CD1c-positive myeloid dendritic cell (primary cell): Measurements from ENCODE around the gene LRMDA.
"Not testable (repeated sequence)": the region's sequence is repeated elsewhere in the genome, so short reads cannot be mapped to it uniquely, and the experiment has no call there.

ENCODE experiments used
- DNase-seq: peaks from one replicate; pipeline ENCODE4 v3.0.0-alpha.2; 2016; ENCODE audit errors: extremely low spot score

The LRMDA gene

DNA sequence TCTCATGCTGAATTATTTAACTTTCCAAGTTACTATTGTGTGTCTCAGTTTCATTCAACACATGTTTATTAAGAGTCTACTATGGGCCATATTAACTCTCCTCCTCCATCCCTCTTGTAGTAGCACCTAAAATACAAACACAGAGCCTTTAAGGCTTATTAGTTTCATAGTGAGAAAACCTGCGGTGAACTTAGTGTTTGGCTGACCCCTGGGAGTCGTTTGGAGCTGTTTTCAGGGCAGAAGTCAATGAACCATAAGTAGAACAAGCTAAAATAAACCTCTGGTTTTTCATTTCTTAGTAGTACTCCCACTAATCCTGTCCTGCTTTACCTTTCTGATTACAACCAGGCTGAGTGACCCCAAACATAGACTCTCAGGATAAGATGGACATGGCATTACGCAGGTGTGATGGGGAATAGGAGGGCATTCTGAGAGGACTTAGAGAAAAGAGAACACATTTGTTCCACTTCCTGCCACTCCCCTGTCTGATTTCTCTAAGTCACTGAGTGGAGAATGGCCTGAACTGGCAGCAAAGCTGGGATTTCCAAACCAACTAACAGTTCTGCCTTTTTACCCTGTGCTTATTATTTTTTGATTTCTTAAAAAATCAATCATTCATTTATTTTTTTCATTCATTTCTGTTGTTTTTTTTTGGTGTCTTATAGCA, 74.5 kb downstream of the LRMDA start:
- DNase-seq: no peak

DNA sequence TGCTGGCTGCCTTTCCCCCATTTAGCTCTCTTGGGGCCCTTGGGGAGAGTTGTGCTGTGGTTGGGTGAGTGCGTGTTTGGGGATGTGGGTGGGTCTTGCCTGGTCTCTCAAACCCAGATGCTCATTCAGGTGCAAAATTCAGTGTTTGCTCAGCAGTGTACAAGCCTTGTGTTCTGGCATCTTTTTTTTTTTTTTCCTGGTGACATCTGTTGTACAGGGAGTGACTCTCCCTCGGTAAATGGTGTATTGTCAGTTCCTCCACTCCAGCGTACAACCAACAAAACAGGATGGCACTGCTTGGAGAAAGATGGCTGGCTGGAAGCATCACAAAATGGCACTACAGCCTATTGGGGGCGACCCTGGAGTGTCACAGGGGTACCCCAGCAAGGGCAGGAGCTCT, 75.5 kb downstream of the LRMDA start:
- DNase-seq: no peak

DNA sequence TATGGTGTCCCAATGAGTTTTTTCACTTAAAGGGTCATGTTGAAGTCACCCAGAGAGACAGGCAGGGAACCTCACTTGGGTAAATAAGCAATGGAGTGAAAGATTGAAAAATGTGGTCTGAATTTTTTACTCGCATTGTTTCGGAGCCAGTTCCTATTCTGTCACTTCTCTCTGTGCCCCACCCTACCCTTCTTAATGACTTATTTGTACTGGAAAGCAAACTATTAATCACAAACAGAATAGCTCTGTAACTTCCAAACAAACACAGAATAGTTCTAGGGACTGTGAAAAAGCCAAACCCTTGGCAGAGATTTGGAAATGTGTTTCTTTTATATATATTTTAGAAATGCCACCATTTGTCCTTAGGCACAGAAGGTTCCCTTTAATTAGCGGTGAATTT, 76.0 kb downstream of the LRMDA start:
- DNase-seq: no peak

DNA sequence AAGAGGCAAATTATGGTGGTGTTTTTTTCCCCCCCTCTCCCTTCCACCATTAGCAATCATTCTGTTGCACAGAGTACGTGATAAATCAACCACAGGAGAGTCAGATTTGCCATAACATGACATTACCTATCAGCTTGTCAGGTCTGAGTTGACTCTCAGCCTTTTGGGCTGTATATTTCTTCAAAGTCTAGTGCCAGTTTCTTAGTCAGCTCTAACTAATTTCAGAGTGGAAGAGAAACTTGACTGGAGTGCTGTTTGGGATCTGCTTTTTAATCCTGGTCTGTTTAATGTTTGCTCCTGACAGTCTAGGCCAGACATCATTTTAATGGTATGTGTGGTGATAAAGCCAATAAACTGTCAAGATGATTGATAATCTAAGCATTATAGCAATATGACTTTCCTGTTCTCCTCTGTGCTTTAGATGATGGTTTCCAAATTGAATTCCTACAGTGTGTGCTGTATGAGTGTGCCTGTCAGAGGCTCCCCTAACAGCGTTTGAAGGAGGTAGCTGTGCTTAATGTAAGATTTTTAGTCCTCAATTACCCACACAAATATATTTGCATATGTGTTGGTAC, 76.9 kb downstream of the LRMDA start:
- no peak for DNase-seq

DNA sequence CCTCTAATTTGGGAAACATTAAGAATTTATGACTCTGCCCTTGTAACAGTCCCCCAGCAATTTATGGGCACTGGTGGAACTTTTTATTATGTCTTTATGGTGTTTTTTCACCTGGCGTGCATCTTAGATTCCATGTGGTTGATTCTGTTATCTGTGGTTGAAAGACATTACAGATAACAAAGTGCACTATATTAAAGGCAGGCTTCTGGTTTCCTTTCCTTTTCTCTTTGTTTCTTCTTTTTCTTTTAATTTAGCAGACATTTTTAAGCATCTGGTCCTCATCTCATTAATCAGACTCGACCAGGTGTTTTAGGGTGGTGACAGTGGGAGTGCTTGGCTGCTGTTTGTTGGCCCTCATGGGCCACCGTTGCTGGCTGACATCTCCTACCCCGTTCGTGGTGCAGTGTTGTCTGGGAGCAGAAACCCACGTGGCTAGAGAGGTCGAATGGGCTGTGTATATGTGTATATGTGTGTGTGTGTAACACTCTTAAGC, 77.4 kb downstream of the LRMDA start:
- no peak for DNase-seq

DNA sequence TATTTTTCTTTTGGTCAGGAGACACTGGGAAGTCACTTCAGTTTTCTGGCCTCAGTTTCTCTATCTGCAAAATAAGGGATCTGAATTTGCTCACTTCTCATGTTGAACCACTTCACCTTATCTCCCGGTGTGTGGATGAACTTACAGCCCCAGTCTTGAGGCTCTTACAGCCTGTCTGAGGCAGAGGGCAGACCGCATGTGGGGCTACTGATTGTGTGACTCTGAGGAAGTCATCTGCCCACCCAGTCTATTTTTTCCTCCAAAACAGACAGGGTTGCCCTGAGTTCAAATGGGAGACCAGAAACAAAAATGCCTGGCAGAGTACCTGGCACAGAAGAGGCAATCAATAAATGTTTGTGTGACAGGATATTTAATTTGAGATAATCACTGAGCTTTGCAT, 78.3 kb downstream of the LRMDA start:
- no peak for DNase-seq

DNA sequence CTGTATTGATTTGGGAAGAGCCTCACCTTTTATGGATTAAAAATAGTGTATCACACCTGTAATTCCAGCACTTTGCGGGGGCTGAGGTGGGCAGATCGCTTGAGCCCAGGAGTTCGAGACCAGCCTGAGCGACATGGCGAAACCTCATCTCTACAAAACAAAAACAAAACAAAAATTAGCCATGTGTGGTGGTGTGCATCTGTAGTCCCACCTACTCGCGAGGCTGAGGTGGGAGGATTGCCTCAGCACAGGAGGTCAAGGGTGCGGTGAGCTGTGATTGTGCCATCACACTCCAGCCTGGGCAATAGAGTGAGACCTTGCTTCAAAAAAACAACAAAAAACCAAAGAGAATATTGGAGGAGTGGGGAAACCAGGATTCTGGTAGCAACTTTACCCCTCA, 79.6 kb downstream of the LRMDA start:
- no peak for DNase-seq

DNA sequence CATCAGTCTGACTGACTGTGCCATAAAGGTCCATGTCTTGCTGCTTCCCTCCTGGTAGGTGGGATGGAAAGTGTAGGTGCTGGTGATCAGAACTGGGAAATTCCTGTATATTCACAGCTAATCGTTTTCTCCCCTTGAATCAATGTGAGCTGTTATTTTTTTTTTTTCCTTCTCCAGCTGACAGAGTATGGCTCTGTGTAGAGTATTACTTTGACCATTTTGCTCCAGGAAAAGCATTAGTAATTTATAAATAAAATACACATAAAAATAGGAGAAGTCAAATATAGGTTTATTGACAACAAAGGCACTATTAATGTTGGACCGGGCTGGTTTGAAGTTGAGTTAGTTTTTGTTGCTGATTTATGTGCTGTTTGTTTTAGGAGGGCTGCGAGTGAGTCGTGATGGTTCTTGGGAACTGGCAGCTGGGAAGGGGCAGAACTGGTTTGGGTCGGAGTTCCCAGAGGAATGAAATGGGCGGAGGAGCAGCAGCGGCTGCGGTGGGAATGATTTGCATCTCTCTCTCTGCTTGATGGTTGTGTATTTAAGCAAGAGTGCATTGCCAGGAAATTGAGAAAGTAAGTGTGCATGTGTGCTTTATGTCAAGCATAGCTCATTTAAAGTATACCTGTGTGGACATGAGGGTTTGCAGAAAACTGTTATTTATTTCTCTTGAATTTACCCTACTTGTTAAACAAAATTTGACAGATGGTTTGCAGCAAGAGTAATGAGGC, 80.9 kb downstream of the LRMDA start:
- no peak for DNase-seq

DNA sequence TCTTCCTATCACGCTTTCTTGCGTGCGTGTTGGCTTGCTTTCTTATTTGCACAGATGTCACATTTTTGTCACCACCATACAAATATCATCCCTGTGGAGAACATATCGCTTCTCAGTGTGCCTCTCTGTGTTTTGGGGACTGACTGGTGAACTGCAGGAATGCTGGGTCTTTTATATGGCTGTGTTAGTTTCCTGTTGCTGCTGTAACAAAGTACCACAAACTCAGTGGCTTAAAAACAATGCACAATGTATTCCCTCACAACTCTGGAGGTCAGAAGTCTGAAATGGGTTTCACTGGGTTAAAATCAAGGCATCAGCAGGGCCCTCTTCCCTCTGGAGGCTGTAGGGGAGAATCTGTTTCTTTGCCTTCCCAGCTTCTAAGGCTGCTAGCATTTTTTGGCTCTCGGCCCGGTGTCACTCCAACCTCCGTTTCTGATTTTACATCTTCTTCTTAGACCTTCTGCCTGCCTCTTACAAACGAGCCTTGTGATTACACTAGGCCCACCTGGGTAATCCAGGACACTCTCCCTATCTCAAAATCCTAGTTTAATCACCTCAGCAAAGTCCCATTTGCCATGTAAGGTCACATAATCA, 82.0 kb downstream of the LRMDA start:
- DNase-seq: no peak

DNA sequence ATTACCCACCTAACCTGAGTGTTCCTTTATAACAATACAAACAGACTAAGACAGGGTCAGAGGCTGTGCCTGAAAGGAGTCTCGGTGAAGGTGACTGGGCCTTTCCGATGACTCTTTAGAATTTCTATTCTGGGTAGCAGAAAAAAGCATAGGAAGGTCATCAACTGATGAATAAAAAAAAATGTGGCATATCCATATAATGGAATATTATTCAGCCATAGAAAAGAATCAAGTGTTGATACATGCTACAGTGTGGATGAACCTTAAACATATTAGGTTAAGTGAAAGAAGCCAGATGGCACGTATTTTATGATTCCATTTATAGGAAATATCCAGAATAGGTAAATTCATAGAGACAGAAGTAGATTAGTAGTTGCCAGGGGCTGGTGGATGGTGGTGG, 83.4 kb downstream of the LRMDA start:
- DNase-seq: no peak

DNA sequence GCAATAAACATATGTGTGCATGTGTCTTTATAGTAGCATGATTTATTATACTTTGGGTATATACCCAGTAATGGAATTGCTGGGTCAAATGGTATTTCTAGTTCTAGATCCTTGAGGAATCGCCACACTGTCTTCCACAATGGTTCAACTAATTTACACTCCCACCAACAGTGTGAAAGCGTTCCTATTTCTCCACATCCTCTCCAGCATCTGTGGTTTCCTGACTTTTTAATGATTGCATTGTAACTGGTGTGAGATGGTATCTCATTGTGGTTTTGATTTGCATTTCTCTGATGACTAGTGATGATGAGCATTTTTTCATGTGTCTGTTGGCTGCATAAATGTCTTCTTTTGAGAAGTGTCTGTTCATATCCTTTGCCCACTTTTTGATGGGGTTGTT, 84.7 kb downstream of the LRMDA start:
- DNase-seq: not testable (repeated sequence)

DNA sequence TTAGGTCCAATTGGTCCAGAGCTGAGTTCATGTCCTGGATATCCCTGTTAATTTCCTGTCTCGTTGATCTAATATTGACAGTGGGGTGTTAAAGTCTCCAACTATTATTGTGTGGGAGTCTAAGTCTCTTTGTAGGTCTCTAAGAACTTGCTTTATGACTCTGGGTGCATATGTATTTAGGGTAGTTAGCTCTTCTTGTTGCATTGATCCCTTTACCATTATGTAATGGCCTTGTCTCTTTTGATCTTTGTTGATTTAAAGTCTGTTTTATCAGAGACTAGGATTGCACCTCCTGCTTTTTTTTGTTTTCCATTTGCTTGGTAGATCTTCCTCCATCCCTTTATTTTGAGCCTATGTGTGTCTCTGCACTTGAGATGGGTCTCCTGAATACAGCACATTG, 87.8 kb downstream of the LRMDA start:
- DNase-seq: not testable (repeated sequence)

DNA sequence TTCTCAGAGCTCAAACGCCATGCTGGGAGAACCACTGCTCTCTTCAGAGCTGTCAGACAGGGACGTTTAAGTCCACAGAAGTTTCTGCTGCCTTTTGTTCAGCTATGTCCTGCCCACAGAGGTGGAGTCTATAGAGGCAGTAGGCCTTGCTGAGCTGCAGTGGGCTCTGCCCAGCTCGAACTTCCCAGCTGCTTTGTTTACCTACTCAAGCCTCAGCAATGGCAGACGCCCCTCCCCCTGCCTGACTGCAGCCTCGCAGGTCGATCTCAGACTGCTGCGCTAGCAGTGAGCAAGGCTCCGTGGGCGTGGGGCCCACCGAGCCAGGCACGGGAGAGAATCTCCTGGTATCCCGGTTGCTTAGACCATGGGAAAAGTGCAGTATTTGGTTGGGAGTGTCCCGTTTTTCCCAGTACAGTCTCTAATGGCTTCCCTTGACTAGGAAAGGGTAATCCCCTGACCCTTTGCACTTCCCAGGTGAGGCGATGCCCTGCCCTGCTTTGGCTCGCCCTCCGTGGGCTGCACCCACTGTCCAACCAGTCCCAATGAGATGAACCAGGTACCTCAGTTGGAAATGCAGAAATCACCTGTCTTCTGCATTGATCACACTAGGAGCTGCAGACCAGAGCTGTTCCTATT, 89.9 kb downstream of the LRMDA start:
- DNase-seq: not testable (repeated sequence)

DNA sequence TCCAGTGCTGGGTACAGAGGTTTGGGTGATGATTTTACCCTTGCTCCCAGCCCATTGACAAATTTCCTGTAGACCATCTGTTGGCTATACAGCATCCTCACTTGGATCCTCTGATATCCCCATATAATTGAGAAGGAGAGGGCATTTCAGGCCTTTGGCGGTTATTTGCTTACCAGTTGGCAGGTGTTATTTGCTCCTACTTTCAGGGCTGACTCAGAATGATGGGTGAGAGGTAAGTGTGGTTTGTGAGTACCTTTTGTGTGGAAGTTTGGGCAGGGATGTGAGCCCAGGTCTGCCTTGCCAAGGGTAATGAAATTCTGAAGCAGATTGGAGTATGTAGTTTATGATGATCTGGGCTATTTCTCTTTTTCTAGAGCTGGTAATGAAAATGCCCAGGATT, 93.6 kb downstream of the LRMDA start:
- no peak for DNase-seq

DNA sequence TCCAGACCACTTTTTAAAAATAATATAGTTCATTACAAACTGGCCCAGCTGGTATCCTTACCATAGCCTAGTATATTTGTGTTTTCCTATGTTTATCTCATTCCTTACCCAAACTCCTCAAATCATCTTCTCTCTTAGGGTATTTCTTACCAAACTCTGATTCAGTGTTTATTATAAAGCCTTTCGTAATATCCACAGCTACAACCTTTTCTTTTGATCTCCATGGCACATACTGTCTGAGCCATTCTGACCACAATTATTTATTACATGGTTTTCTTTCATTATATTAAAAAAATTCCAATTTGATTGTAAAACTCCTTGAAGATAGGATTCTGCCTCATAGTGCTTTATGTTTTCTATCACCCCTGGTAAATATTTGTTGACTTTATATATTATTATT, 94.2 kb downstream of the LRMDA start:
- no peak for DNase-seq

DNA sequence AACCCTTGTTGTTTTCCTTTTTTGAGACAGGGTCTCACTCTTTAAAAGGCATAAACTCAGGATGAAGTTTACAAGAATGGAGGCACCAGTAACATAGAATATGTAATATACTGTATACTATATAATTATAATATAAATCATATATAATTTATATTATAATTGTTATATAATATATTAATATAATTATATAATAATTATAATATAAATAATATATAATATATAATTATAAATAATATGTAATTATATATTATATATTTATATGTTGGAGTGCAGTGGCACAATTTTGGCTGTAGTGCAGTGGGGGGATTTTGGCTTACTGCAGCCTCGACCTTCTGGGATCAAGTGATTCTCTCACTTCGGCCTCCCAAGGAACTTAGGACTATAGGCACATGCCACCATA, 96.1 kb downstream of the LRMDA start:
- DNase-seq: no peak

DNA sequence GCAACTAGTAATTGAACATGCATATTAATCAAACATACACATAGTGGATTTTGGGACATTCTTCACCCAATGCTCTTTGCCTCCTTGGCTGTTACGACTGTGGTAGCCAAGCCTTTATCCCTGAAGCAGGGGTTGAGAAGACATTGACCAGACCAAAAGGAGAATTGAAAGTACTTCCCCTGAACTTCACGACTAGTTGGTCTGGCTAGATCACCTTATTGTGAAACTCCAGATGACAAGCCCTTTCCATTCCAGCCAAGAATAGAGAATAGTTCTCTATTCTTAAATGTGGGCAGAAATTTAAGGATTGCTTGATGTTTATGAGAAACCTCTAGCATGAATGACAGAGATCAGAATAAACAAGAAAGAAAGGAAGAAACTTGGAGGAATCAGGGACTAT, 97.0 kb downstream of the LRMDA start:
- peak; percentile 84 for DNase-seq

DNA sequence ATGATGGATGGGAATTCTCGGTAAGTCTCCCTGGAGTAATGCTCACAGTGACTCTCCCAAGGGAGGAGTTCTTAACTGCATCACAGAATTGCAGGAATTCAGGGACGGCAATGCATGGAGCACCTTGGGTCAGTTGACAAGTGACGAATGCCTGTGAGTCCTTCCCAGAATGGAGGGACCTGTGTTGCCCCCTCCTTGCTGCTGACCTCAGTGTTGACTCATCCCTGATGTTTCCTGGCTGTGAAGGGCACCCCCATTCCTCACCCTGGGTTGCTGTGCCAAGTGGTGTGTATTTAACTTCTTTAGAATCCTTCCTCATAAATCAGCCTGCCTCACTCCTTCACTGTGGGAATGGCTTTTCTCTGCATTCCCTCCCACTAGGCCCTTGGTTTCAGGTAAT, 98.9 kb downstream of the LRMDA start:
- DNase-seq: no peak

DNA sequence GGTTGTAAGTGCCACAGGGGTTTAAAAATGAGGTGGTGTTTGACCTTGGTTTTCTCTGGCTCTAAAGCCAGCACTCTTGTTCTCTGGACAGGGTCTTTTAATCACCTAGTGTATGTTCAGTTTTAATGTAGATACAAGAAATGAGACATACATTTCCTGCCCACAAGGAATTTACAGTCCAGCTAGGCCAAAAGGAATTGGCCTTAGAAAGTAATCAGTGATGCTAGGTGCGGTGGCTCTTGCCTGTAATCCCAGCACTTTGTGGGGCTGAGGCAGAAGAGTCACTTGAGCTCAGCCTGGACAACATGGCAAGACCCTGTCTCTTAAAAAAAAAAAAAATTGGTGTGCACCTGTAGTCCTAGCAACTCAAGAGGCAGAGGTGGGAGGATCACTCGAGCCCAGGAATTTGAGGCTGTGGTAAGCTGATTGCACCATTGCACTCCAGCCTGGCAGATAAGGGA, 100.2 kb downstream of the LRMDA start:
- DNase-seq: no peak

DNA sequence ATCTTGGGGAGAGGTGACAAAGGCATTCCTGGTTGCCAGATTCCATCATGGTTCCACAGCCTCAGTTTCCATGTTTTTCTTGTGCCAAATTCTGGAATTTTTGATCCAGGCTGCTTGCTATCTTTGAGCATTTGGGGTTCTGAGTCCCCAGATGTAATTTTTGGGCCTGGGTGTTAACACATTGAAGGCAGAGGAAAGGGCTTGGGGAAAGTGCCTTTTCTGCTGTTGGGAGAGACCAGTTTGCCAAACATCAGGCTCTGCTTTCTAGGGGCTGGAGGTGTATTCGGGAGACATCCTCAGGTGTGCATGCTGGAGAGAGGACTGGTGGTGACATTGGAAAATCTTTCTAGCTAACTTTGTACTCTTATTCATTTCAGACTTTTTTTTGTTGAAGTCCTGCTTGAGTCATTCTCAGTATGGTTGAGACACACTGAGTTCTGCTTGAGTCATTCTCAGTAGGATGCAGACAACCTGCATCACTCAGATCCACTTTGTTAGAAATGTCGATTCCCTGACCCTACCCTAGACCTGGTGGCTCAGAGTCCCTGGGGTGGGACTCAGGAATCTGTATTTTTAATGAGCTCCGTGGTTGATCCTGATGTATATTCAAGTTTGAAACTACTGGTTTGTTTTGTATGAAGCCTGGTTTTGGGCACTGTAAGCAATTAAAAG, 101.0 kb downstream of the LRMDA start:
- peak; percentile 45 for DNase-seq

DNA sequence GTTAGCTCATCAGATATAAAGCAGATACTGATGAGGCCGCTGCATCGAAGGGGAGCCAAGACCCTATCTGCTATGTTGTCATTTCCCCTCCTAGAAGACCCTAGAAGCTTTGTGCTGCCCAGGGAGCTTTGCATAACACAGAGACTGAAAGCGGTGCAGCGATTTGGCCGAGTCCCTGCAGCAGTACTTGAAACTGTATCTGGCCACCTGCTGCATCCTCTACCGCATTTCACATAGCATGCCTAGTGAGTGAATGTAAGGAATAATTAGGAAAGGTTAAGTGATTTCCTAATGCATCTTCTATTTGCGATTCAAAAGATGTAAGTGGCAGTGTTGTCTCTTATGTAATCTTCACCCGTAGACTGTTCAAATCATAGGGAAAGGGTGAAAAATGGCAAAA, 106.7 kb downstream of the LRMDA start:
- DNase-seq: no peak

DNA sequence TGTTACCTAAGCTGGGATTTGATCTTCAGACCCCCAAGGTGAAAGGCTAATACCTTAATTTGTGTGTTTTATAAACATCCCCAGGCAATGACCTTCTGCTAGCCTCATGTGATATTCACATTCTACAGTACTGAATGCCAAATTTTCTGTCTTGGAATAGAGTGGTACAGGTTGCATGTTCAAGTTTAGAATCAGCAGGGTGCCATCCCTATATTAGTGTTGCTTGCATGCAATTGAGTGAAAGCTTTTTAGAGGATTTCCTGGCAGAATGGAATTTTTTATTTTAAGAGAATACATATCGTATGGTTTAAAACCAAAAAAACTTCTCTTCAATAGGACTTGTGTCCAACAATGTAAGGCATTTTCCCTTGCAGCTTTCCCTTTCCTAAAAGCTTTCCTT, 107.3 kb downstream of the LRMDA start:
- DNase-seq: no peak
